Measurements from ENCODE around the gene BICC1.

BICC1 gene

DNA sequence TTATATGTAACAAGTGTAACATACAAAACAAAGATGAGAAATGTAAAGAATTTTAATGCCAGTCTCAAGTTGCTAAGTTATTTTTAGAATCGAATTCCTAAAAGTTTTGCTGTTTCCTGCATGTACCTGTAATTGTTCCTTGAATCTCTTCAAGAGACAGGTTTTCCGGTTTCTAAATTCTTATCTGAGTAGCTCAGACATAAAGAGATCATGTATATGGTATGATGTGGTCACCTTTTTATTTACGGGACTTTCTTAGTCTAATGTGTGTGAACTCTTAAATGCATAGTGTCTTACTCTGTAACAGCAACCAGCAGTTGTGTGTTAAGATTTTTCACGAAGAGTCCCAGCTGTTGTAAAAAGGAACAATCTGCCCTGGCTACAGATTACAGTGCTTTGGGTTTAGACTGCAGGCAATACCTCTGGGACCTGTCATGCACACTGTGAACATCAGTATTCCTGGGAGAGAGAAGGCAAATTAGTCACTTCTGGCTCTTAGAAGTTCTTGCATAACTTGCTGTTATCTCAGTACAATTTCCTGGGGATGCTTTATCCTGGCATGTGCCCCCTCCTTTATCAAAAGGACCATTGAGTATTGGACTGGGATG, 263.4 kb downstream of the BICC1 start:
- H3K4me1 ChIP-seq (ENCODE audit: control insufficient read depth in 1 of 2, insufficient read depth in 1 of 2, low read depth in 1 of 2, low read length in 1 of 2) = no peaks in the 10 kb centered on the region
- TF ChIP-seq, protein P1, sequence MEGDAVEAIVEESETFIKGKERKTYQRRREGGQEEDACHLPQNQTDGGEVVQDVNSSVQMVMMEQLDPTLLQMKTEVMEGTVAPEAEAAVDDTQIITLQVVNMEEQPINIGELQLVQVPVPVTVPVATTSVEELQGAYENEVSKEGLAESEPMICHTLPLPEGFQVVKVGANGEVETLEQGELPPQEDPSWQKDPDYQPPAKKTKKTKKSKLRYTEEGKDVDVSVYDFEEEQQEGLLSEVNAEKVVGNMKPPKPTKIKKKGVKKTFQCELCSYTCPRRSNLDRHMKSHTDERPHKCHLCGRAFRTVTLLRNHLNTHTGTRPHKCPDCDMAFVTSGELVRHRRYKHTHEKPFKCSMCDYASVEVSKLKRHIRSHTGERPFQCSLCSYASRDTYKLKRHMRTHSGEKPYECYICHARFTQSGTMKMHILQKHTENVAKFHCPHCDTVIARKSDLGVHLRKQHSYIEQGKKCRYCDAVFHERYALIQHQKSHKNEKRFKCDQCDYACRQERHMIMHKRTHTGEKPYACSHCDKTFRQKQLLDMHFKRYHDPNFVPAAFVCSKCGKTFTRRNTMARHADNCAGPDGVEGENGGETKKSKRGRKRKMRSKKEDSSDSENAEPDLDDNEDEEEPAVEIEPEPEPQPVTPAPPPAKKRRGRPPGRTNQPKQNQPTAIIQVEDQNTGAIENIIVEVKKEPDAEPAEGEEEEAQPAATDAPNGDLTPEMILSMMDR (IDR thresholded peaks at IDR 0.05) = no peak
- no peaks in the 10 kb centered on the region for H3K9me3 ChIP-seq
- H3K27me3 ChIP-seq = no peaks in the 10 kb centered on the region
- H3K4me3 ChIP-seq (ENCODE audit: low read depth in 1 of 2, low read length in 1 of 2) = no peak overlapping the region
- H3K27ac ChIP-seq = no peak overlapping the region
- H3K36me3 ChIP-seq = no peaks in the 10 kb centered on the region

DNA sequence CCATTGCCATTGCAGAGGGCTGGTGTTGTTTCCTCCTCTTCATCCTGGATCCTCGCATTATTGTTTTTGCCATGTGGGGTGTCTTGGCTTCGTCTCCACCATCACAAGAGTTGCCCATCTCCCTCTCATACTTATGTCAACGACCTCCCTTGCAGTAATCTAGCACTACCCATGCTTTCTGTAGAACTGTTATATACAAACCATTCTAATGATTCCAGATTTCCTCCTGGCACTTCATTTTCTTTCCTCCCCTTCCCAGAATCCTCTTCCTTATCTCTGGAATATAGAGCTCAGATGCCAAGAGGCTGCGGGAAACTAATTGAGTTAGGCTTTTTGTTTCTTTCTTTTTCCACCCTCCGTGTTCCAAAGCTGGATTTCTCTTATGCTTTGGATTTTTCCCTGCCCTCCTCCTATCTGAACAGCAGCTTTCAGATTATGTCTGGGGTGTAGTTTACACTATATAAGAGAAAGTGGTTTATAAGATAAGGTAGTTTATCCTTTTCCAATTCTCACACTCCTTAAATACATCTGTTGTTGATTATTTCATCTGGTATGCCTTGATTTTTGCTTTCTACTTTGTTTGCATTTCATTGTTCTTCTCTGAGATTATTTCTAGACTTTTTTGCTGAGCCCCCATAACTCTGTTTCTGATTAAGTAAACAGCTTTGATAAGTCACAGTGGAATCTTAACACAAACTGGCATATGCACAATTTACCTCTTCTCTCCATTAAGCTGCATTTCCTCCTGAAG, 264.1 kb downstream of the BICC1 start:
- TF ChIP-seq, protein P1 (IDR thresholded peaks at IDR 0.05) = no peak
- H3K9me3 ChIP-seq = no peaks in the 10 kb centered on the region
- H3K27ac ChIP-seq = no peak overlapping the region
- no peaks in the 10 kb centered on the region for H3K4me1 ChIP-seq (ENCODE audit: control insufficient read depth in 1 of 2, insufficient read depth in 1 of 2, low read depth in 1 of 2, low read length in 1 of 2)
- H3K4me3 ChIP-seq (ENCODE audit: low read depth in 1 of 2, low read length in 1 of 2) = no peak overlapping the region
- no peaks in the 10 kb centered on the region for H3K36me3 ChIP-seq
- no peaks in the 10 kb centered on the region for H3K27me3 ChIP-seq

DNA sequence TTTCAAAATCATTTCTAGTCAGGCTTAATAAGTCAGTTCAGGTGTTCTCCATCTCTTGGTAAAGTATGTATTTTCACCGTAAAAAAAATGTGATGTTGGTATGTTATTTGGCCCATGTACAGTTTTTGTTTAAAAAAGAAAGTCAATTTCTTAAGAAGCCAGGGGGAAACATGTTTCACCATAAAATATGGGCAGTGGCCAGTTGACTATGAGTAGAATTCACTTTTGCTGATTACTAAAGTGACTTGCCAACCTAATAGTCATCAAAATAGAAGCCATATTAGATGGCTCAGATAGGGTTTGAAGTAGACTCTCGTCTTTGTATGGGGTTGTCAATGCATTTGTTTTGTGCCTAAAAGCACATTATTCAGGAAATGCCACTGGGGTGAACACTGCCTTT, 266.3 kb downstream of the BICC1 start:
- H3K4me1 ChIP-seq (ENCODE audit: control insufficient read depth in 1 of 2, insufficient read depth in 1 of 2, low read depth in 1 of 2, low read length in 1 of 2) = peaks cover 5 to 10% of the 10 kb centered on the region in 2 experiments
- no peaks in the 10 kb centered on the region for H3K27me3 ChIP-seq
- H3K9me3 ChIP-seq = no peaks in the 10 kb centered on the region
- no peak overlapping the region for H3K4me3 ChIP-seq (ENCODE audit: low read depth in 1 of 2, low read length in 1 of 2)
- TF ChIP-seq, protein P1 (IDR thresholded peaks at IDR 0.05) = no peak
- no peaks in the 10 kb centered on the region for H3K36me3 ChIP-seq
- no peak overlapping the region for H3K27ac ChIP-seq

DNA sequence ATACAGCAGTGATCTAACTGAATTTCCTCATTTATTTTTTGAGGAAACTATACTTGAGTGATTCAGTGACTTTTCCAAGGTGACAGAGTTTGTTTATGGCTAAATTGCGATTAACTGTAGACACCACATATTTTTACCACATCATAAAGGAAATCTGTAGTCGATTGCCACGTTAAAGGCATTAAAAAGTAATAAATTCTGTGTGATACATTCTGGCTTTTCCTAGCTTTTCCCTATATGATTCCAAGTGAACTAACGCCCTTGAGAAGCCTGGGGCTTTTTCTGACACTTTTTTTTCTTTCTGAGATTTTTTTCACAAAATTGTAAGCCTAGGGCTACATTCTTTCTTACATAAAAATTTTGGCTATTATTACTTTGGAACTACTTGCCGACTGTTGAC, 266.9 kb downstream of the BICC1 start:
- Histone ChIP-seq H3K27me3 (no peaks in the 10 kb centered on the region), H3K4me1 (ENCODE audit: control insufficient read depth in 1 of 2, insufficient read depth in 1 of 2, low read depth in 1 of 2, low read length in 1 of 2) (peaks cover 5 to 10% of the 10 kb centered on the region in 2 experiments), H3K9me3 (no peaks in the 10 kb centered on the region), H3K27ac (no peak overlapping the region), H3K36me3 (no peaks in the 10 kb centered on the region), H3K4me3 (ENCODE audit: low read depth in 1 of 2, low read length in 1 of 2) (no peak overlapping the region)
- TF ChIP-seq, protein P1 (IDR thresholded peaks at IDR 0.05) = no peak

DNA sequence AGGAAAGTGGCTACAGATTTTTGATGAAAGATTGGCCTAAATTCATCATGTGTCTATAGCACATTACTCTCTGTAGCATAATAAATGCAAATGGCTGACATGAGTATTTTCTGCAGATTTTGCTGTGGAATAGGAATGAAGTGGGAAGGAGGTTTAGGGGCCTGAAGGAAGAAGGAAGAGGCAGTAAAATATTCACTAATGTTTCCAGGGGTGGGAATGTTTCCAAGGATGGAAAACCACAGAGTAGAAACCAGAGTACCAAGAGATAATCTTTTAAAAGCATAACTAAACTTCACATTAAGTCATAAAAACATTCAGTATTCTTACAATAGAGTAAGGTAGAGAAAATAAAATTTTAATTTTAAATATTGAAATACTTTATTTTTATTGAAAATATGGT, 267.8 kb downstream of the BICC1 start:
- Histone ChIP-seq H3K4me3 (ENCODE audit: low read depth in 1 of 2, low read length in 1 of 2) (no peak overlapping the region), H3K27me3 (no peaks in the 10 kb centered on the region), H3K36me3 (no peaks in the 10 kb centered on the region), H3K9me3 (no peaks in the 10 kb centered on the region), H3K4me1 (ENCODE audit: control insufficient read depth in 1 of 2, insufficient read depth in 1 of 2, low read depth in 1 of 2, low read length in 1 of 2) (peaks cover 5 to 10% of the 10 kb centered on the region in 2 experiments), H3K27ac (no peak overlapping the region)
- TF ChIP-seq, protein P1 (IDR thresholded peaks at IDR 0.05) = no peak

Measured in neutrophil (primary cell).